ENCODE data around the gene SLIRP. TPM values are rescaled to one million over a fixed set of nuclear protein-coding genes. Genes with fewer than 3 reads are reported as not detected.
A peak's percentile ranks its signal among the peaks of the same experiment; 100 is the strongest.

SLIRP gene
- total RNA-seq, 4 donors from 2014 or later: 72.9 to 258 (median 90.9) TPM

- H3K9me3 ChIP-seq: no peaks in the 10 kb centered on the region
- no peaks in the 10 kb centered on the region for H3K4me1 ChIP-seq
- intact Hi-C loops (cut with DNase I; ENCODE audit: low total_unique reads): no loop called here
- H3K27ac ChIP-seq: no peak overlapping the region
- DNase-seq: no peak
- H3K4me3 ChIP-seq: no peak overlapping the region
- no peaks in the 10 kb centered on the region for H3K27me3 ChIP-seq
- no peaks in the 10 kb centered on the region for H3K36me3 ChIP-seq
- no peak for TF ChIP-seq POLR2A (IDR thresholded peaks at IDR 0.05)
- no peak for TF ChIP-seq CTCF (IDR thresholded peaks at IDR 0.05)
Observed at GRCh38 chr14:77691259-77691658, 16.6 kb upstream of the SLIRP start.

GRCh38 chr14:77707355-77707723 is 564 bp upstream of the SLIRP start:
- Histone ChIP-seq H3K27ac (peak overlapping the region; percentile 34 to 70), H3K36me3 (no peaks in the 10 kb centered on the region), H3K4me3 (peak overlapping the region; percentile 76 to 89), H3K9me3 (no peaks in the 10 kb centered on the region), H3K27me3 (no peaks in the 10 kb centered on the region), H3K4me1 (peaks cover 0 to 2% of the 10 kb centered on the region in 2 donors)
- TF ChIP-seq CTCF (IDR thresholded peaks at IDR 0.05) (no peak), POLR2A (IDR thresholded peaks at IDR 0.05) (no peak)
- DNase-seq: no peak
- intact Hi-C loops (cut with DNase I; ENCODE audit: low total_unique reads): no loop called here

DNA sequence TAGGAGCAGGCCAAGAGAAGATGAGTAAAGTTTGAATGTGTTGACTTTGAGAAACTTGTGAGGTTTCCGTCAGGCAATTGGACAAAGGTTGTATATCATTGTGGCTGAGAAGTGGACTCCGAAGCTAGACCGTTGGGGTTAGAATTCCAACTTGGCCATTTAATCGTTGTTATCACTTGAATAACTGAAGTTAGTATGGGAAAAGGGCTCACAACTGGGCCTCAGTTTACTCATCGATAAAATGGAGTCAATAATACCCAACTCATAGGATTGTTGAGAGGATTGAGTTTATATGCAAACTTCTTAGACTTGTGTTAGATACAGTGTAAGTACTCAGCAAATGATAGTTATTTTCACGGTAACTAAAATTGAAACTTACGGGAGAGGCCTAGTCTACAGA is 846 bp downstream of the SLIRP start:
- H3K9me3 ChIP-seq: no peaks in the 10 kb centered on the region
- DNase-seq: no peak
- H3K36me3 ChIP-seq: no peaks in the 10 kb centered on the region
- H3K4me1 ChIP-seq: peaks cover 0 to 2% of the 10 kb centered on the region in 2 donors
- peak overlapping the region; percentile 76 to 89 for H3K4me3 ChIP-seq
- no peaks in the 10 kb centered on the region for H3K27me3 ChIP-seq
- no peak overlapping the region for H3K27ac ChIP-seq
- TF ChIP-seq CTCF (IDR thresholded peaks at IDR 0.05): no peak
- no peak for TF ChIP-seq POLR2A (IDR thresholded peaks at IDR 0.05)
- intact Hi-C loops (cut with DNase I; ENCODE audit: low total_unique reads): no loop called here

- Histone ChIP-seq H3K4me1 (peaks cover 0 to 2% of the 10 kb centered on the region in 2 donors), H3K27me3 (no peaks in the 10 kb centered on the region), H3K4me3 (no peak overlapping the region), H3K36me3 (no peaks in the 10 kb centered on the region), H3K27ac (no peak overlapping the region), H3K9me3 (no peaks in the 10 kb centered on the region)
- TF ChIP-seq POLR2A (IDR thresholded peaks at IDR 0.05): no peak
- TF ChIP-seq CTCF (IDR thresholded peaks at IDR 0.05): no peak
- no peak for DNase-seq
- intact Hi-C loops (cut with DNase I; ENCODE audit: low total_unique reads): no loop called here
Observed at GRCh38 chr14:77709412-77709811, 1.5 kb downstream of the SLIRP start.

GRCh38 chr14:77710364-77710763 is 2.5 kb downstream of the SLIRP start:
- Histone ChIP-seq H3K9me3 (no peaks in the 10 kb centered on the region), H3K36me3 (no peaks in the 10 kb centered on the region), H3K27ac (no peak overlapping the region), H3K4me1 (peaks cover 0 to 2% of the 10 kb centered on the region in 2 donors), H3K27me3 (no peaks in the 10 kb centered on the region), H3K4me3 (no peak overlapping the region)
- intact Hi-C loops (cut with DNase I; ENCODE audit: low total_unique reads): no loop called here
- DNase-seq: no peak
- TF ChIP-seq POLR2A (IDR thresholded peaks at IDR 0.05) (no peak), CTCF (IDR thresholded peaks at IDR 0.05) (no peak)

Measured in uterus (tissue), 4 donors.